A673 (cell line): ENCODE measurements around the gene ATG2B.

Source experiments
- CTCF ChIP-seq: fragments of 300-800, 200-600 bp; sonication (generic); conservative IDR thresholded peaks from 2 replicates; pipeline ENCODE4 v1.5.1; 2017; ENCODE audit warnings: low read depth, mild to moderate bottlenecking, antibody characterized with exemption, low read length, moderate library complexity, mixed read lengths
- EZH2 ChIP-seq: fragments of 200-600 bp; sonication (generic); IDR thresholded peaks from 2 replicates; pipeline ENCODE4 v1.6.1; 2017; ENCODE audit warnings: borderline replicate concordance, low read depth, mild to moderate bottlenecking, mixed read lengths, antibody characterized with exemption, low read length; ENCODE audit not compliant: poor library complexity, severe bottlenecking

GRCh38 chr14:96251656-96252155 lies 111.4 kb downstream of the ATG2B start:
- TF ChIP-seq CTCF (no peak), EZH2 (no peak)
